Measurements from ENCODE around the gene CMPK2. TPM values are rescaled to one million over a fixed set of nuclear protein-coding genes. Genes with fewer than 3 reads are reported as not detected.

CMPK2 gene
- total RNA-seq, 3 donors from 2014 or later: 7.2 to 15.8 (median 9.8) TPM

DNA sequence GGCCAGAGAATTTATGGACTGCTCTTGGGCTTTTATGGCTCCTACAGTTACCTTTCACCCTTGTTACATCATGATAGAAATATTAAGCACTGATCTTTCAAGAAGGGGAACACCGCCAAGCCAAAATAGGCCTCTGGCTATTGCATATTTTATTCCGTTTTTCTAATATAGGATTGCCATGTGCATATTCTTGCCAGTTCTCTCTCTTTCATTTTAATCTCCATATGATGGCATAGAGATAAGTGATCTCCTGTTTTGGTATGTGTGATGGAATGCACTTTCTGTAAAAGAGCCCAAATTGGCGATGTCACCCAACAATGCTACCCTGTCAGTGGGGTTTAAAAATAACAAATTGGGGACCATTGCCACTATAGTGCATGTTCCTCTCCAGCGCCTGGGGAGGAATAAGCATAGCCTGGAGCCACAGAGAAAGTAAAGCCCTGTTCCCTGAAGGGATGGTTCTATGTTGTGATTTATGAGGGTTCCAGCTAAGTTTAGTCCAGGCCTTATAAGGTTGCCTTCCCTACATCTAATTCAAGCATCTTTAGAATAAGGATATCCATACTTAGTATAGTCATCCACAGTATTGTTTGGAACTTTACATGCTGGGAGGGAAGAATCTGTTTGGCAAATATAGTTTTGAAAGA is 26.9 kb downstream of the CMPK2 start:
- H3K4me1 ChIP-seq (ENCODE audit: low read depth): no peaks in the 10 kb centered on the region
- ATAC-seq (no peak), DNase-seq (no peak)
- TF ChIP-seq, protein P1, sequence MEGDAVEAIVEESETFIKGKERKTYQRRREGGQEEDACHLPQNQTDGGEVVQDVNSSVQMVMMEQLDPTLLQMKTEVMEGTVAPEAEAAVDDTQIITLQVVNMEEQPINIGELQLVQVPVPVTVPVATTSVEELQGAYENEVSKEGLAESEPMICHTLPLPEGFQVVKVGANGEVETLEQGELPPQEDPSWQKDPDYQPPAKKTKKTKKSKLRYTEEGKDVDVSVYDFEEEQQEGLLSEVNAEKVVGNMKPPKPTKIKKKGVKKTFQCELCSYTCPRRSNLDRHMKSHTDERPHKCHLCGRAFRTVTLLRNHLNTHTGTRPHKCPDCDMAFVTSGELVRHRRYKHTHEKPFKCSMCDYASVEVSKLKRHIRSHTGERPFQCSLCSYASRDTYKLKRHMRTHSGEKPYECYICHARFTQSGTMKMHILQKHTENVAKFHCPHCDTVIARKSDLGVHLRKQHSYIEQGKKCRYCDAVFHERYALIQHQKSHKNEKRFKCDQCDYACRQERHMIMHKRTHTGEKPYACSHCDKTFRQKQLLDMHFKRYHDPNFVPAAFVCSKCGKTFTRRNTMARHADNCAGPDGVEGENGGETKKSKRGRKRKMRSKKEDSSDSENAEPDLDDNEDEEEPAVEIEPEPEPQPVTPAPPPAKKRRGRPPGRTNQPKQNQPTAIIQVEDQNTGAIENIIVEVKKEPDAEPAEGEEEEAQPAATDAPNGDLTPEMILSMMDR (IDR thresholded peaks at IDR 0.05): no peak
- peaks cover 30% of the 10 kb centered on the region for H3K9me3 ChIP-seq
- intact Hi-C loops (cut with DNase I, micrococcal nuclease): no loop called here
- H3K36me3 ChIP-seq (ENCODE audit: low read depth): no peaks in the 10 kb centered on the region
- H3K4me3 ChIP-seq: no peak overlapping the region

- ATAC-seq: no peak
- Histone ChIP-seq H3K4me3 (no peak overlapping the region), H3K36me3 (ENCODE audit: low read depth) (no peaks in the 10 kb centered on the region), H3K9me3 (peaks cover 8% of the 10 kb centered on the region), H3K4me1 (ENCODE audit: low read depth) (no peaks in the 10 kb centered on the region)
- TF ChIP-seq, protein P1 (IDR thresholded peaks at IDR 0.05): no peak
- intact Hi-C loops (cut with DNase I, micrococcal nuclease): no loop called here
- DNase-seq: no peak
These were observed 30.2 kb downstream of the CMPK2 start for GRCh38 chr2:6835467-6835866.

DNA sequence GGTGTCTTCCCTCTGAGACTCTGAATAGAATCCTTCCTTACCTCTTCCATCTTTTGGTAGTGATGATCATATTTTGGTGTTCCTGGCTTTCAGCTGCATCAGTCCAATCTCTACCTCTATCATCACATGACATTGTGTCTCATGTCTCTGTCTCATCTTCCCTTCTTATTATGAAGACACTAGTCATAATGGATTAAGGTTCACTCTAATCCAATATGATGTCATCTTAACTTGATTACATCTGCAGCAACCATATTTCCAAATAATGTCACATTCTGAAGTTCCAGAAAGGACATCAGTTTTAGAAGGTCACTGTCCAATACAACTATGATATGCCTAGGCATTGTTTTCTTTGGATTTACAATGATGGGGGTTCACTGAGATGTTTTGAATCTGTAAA is 31.5 kb downstream of the CMPK2 start:
- intact Hi-C loops (cut with DNase I, micrococcal nuclease): no loop called here

DNA sequence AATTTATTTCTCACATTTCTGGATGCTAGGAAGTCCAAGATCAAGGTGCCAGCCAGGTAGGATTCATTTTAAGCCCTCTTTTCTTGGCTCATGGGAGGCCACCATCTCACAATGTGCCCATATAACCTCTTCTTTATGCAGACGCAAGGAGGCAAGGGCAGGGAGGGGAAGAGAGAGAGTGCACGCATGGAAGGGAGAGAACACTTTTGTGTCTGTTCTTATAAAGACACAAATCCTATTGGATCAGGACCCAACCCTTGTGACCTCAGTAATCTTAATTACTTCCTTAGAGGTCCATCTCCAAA is 32.5 kb downstream of the CMPK2 start:
- Histone ChIP-seq H3K4me1 (ENCODE audit: low read depth) (no peaks in the 10 kb centered on the region), H3K9me3 (peaks cover 6% of the 10 kb centered on the region), H3K36me3 (ENCODE audit: low read depth) (no peaks in the 10 kb centered on the region), H3K4me3 (no peak overlapping the region)
- ATAC-seq (no peak), DNase-seq (no peak)
- intact Hi-C loops (cut with DNase I, micrococcal nuclease): no loop called here
- TF ChIP-seq, protein P1 (IDR thresholded peaks at IDR 0.05): no peak

More for the DNA sequence above, 31.5 kb downstream of the CMPK2 start:
- TF ChIP-seq, protein P1 (IDR thresholded peaks at IDR 0.05): no peak
- ATAC-seq (no peak), DNase-seq (no peak)
- Histone ChIP-seq H3K4me1 (ENCODE audit: low read depth) (no peaks in the 10 kb centered on the region), H3K36me3 (ENCODE audit: low read depth) (no peaks in the 10 kb centered on the region), H3K9me3 (peaks cover 6% of the 10 kb centered on the region), H3K4me3 (no peak overlapping the region)

DNA sequence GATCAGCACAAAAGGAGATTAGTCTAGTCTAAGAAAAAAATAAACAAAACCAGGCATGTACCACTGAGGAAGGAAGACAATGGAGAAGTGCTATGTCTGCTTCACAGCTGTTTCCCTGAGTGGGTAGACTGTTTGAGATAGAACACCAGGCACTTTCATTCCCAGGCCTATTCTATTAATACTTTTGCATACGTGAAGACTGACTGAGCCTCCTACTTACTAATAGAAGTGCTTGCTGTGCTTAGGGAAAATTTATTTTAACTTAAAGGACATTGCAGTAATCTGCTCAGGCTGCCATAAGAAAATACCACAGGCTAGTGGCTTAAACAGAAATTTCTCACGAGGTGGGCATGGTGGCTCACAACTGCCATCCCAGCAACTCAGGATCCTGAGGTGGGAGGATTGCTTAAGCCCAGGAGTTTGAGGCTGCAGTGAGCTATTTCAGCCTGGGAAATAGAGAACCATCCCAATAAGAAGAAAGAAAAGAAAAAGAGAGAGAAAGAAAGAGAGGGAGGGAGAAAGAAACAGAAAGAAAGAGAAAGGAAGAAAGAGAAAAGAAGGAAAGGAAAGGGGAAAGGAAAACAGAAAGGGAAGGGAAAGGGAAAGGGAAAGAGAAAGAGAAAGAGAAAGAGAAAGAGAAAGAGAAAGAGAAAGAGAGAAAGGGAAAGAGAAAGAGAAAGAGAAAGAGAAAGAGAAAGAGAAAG is 33.0 kb downstream of the CMPK2 start:
- TF ChIP-seq, protein P1 (IDR thresholded peaks at IDR 0.05): no peak
- no peaks in the 10 kb centered on the region for H3K36me3 ChIP-seq (ENCODE audit: low read depth)
- ATAC-seq: no peak
- no peaks in the 10 kb centered on the region for H3K4me1 ChIP-seq (ENCODE audit: low read depth)
- no peak overlapping the region for H3K4me3 ChIP-seq
- intact Hi-C loops (cut with DNase I, micrococcal nuclease): no loop called here
- DNase-seq: no peak
- peaks cover 6% of the 10 kb centered on the region for H3K9me3 ChIP-seq

Data from mucosa of descending colon (tissue), 3 donors.